GM10847 (cell line): ENCODE results near the gene ARHGAP25.

Experiments used
- POLR2A ChIP-seq: IDR thresholded peaks from 2 replicates; pipeline ENCODE4 v1.6.1; 2011; ENCODE audit not compliant: insufficient read length; ENCODE audit errors: extremely low read depth

ARHGAP25 gene

GRCh38 chr2:68809324-68810240 lies 75.0 kb downstream of the ARHGAP25 start:
- no peak for TF ChIP-seq POLR2A

- TF ChIP-seq POLR2A, result no peak
Measured at GRCh38 chr2:68811364-68811763, 76.8 kb downstream of the ARHGAP25 start.

- no peak for TF ChIP-seq POLR2A
Measured at GRCh38 chr2:68812251-68812650, 77.6 kb downstream of the ARHGAP25 start.

GRCh38 chr2:68813596-68813995 lies 79.0 kb downstream of the ARHGAP25 start:
- TF ChIP-seq POLR2A, result no peak

- no peak for TF ChIP-seq POLR2A
Measured at GRCh38 chr2:68817306-68817705, 82.7 kb downstream of the ARHGAP25 start.

- no peak for TF ChIP-seq POLR2A
Measured at GRCh38 chr2:68819556-68819955, 84.9 kb downstream of the ARHGAP25 start.

GRCh38 chr2:68822207-68822872 lies 87.7 kb downstream of the ARHGAP25 start:
- no peak for TF ChIP-seq POLR2A

- no peak for TF ChIP-seq POLR2A
Measured at GRCh38 chr2:68824831-68825230, 90.2 kb downstream of the ARHGAP25 start.

GRCh38 chr2:68825866-68826265 lies 91.3 kb downstream of the ARHGAP25 start:
- TF ChIP-seq POLR2A, result no peak

- TF ChIP-seq POLR2A, result no peak
Measured at GRCh38 chr2:68827666-68828065, 93.1 kb downstream of the ARHGAP25 start.

- no peak for TF ChIP-seq POLR2A
Measured at GRCh38 chr2:68828887-68829708, 94.5 kb downstream of the ARHGAP25 start.

GRCh38 chr2:68829749-68830148 lies 95.1 kb downstream of the ARHGAP25 start:
- TF ChIP-seq POLR2A, result no peak

GRCh38 chr2:68831686-68832232 lies 97.1 kb downstream of the ARHGAP25 start:
- TF ChIP-seq POLR2A, result no peak

- TF ChIP-seq POLR2A, result no peak
Measured at GRCh38 chr2:68832233-68832869, 97.7 kb downstream of the ARHGAP25 start.

- TF ChIP-seq POLR2A, result no peak
Measured at GRCh38 chr2:68833162-68833561, 98.6 kb downstream of the ARHGAP25 start.

GRCh38 chr2:68834737-68835376 lies 100.2 kb downstream of the ARHGAP25 start:
- no peak for TF ChIP-seq POLR2A
